H54 (cell line): ENCODE results near the gene UBE2L3.
A peak's percentile ranks its signal among the peaks of the same experiment; 100 is the strongest.
"Not testable (repeated sequence)": the region's sequence is repeated elsewhere in the genome, so short reads cannot be mapped to it uniquely, and the experiment has no call there.

Experiments used
- DNase-seq: peaks from one replicate; pipeline ENCODE4 v3.0.0; 2011; ENCODE audit warnings: low spot score, mixed read lengths; ENCODE audit not compliant: insufficient read length
- FAIRE-seq: peaks from 3 replicates; lab custom pipeline; 2011; peaks lifted over from hg19 to GRCh38; lab: Jason Lieb, UNC
- POLR2A ChIP-seq: IDR thresholded peaks from 2 replicates; pipeline ENCODE4 v1.6.1; 2011; ENCODE audit warnings: low read depth, mild to moderate bottlenecking, low read length

UBE2L3 gene

GRCh38 chr22:21634844-21635243 lies 67.3 kb downstream of the UBE2L3 start:
- DNase-seq, result no peak
- no peak for FAIRE-seq
- TF ChIP-seq POLR2A, result no peak

- FAIRE-seq (no peak), DNase-seq (no peak)
- TF ChIP-seq POLR2A, result no peak
Measured at GRCh38 chr22:21635771-21636510, 68.4 kb downstream of the UBE2L3 start.

DNA sequence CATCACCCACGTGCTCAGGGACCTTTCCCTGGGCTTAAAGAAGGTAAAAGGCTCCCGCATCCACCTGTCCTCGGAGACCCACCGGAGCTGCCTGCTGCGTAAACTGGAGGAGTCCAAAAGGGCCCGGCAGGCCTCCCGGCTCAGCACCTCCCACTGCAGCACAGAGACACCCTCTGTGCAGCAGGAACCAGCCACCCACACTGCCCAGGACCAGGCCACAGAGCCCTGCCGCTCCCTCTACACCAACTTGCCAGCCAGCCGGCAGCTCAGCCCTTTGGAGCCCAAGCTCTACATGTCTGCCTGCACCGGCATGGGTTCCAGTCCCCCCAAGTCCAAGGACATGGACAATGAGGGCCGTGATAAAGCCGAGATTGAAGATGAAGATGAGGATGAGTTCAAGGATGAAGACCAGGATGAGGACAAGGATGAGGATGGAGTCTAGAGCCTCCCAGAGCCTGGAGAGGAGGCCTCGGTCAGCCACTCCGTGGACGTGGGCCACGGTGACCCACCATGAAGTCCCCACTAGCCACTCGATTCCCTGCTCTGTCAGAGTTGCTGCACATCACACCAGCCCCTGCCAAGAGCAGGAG lies 69.2 kb downstream of the UBE2L3 start:
- TF ChIP-seq POLR2A, result no peak
- no peak for FAIRE-seq
- DNase-seq, result no peak

DNA sequence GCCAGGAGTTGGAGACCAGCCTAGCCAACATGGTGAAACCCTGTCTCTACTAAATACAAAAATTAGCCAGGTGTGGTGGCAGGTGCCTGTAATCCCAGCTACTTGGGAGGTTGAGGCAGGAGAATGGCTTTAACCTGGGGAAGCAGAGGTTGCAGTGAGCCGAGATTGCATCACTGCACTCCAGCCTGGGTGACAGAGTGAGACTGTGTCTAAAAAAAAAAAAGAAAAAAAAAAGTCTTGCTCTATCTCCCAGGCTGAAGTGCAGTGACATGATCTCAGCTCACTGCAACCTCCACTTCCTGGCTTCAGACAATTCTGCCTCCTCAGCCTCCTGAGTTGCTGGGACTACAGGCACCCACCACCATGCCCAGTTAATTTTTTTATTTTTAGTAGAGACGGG lies 69.9 kb downstream of the UBE2L3 start:
- not testable (repeated sequence) for DNase-seq, FAIRE-seq

GRCh38 chr22:21639359-21639758 lies 71.8 kb downstream of the UBE2L3 start:
- no peak for TF ChIP-seq POLR2A
- DNase-seq (no peak), FAIRE-seq (no peak)

DNA sequence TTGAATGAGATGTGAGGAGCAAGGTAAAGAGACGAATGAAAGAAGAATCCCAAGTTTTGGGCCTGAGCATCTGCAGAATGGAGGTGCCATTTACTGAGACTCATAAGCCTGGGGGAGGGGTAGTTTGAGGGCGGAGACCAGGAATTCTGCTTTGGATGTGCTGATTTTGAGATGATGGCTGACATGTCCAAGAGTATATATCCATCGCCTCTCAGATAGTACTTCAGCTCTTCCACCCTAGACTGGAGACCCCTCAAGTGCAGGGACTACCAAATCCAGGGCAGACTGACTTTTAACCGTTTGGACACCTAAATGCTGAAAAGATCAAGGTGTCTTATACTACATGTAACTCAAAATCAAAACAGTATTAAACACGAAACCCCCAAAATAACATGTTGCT lies 73.3 kb downstream of the UBE2L3 start:
- FAIRE-seq (no peak), DNase-seq (no peak)
- TF ChIP-seq POLR2A, result no peak

DNA sequence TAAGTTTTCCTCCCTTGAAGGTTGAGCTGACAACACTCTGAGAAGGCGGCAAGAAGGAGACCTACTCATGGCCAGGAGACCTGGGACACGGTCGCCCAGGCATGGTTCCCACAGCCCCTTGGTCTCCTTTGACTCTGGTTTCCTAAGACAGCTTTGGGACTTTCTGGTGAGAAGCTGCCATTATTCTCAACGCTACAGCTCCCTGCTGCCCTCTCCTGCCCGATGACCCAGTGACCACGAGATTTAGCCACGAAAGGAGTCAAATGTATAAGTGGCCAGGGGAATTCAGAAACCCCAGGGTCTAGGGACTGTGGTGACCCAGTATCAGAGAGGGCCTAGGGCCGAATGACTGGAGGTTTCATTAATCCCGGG lies 73.9 kb downstream of the UBE2L3 start:
- FAIRE-seq, result no peak
- TF ChIP-seq POLR2A, result no peak

DNA sequence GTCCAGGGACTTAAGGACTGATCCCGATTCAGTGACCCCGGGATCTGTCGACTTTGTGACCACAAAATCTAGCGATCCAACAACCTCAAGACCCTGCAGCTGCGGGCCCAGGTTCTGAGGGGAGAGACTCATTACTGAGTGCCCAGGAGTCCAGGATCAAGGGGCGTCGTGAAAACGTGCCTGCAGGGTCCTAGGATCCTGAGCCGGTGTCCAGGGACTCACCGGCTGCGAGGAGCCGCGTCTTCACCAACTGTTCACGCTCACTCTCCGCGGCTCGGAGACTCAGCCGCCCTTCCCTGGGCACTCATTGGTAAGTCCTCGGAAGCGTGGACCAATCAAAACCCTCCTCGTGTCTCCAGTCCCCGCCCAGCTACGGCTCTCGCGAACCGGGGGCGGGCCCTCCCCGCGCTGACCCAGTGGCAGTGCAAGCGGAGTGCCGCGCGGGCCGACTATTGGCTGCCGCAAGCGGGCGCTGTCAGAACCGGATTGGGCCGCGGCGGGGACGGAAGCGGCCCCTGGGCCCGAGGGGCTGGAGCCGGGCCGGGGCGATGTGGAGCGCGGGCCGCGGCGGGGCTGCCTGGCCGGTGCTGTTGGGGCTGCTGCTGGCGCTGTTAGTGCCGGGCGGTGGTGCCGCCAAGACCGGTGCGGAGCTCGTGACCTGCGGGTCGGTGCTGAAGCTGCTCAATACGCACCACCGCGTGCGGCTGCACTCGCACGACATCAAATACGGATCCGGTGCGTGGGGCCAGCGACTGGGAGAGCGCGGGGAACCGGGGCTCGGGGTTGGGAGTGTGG lies 74.5 kb downstream of the UBE2L3 start, which contains the start of gene SDF2L1:
TSS of gene SDF2L1 (plus strand) at position 514 of the 795 bp plus-strand sequence. CDS start at position 549, 35 bp downstream.
- peak; percentile 95 for DNase-seq
- peak; percentile 76 for TF ChIP-seq POLR2A
- FAIRE-seq, result peak; percentile 67

More for the DNA sequence above, 73.9 kb downstream of the UBE2L3 start:
- peak; percentile 47 for DNase-seq

GRCh38 chr22:21642584-21643448 lies 75.3 kb downstream of the UBE2L3 start:
- FAIRE-seq (no peak), DNase-seq (no peak)
- no peak for TF ChIP-seq POLR2A

DNA sequence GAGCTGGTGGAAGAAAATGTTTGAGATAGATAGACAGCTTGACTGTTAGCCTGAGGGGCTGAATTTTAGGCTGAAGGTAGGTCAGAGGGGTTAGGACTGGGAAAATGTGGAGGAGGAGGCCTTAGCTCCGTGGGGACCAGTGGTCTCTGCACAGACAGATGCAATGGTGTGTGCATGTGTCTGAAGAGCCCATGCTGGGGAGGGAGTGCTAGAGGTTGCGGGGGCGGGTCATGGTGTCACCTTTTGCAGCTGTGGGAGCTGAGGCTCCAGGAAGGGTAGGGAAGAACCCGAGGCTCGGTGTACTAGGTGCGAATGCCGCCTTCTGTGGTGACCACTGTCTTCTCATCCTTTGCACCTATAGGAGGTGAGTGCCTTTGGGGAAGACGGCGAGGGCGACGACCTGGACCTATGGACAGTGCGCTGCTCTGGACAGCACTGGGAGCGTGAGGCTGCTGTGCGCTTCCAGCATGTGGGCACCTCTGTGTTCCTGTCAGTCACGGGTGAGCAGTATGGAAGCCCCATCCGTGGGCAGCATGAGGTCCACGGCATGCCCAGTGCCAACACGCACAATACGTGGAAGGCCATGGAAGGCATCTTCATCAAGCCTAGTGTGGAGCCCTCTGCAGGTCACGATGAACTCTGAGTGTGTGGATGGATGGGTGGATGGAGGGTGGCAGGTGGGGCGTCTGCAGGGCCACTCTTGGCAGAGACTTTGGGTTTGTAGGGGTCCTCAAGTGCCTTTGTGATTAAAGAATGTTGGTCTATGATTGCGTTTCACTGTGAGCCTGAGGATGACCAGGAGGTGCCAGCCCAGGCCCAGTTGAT lies 76.2 kb downstream of the UBE2L3 start:
- FAIRE-seq (no peak), DNase-seq (no peak)
- TF ChIP-seq POLR2A, result no peak

GRCh38 chr22:21645513-21645912 lies 78.0 kb downstream of the UBE2L3 start:
- not testable (repeated sequence) for FAIRE-seq, DNase-seq
